HG02852 (cell line): ENCODE measurements around the gene ARL3.
"Not testable (repeated sequence)": the region's sequence is repeated elsewhere in the genome, so short reads cannot be mapped to it uniquely, and the experiment has no call there.

ENCODE experiments used
- ATAC-seq: cut with Tn5 transposase; IDR thresholded peaks from one replicate; pipeline ENCODE4 v1.9.1; 2021; ENCODE audit warnings: mild to moderate bottlenecking, moderate library complexity; ENCODE audit not compliant: unreplicated experiment

ARL3 gene

DNA sequence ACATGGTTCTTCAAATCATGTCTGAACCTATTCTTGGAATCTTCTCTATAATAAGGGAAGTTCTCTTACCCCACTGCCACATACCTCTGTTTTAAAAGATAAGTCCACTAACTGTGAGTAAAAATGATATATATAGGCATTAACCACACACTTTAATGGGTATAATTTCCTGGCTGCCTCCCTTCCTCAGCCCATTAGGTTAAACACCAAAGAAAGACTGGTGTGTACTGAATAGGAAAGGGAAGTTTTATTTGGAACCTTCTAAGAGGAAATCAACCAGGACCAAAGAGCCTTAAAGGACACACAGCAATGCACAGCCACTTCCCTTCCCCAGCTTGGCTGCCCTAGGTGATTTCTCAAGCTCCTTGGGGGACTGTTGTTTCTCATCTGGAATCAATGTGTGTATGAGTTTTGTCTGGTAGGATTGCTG, 24.5 kb upstream of the ARL3 start:
- no peak for ATAC-seq

DNA sequence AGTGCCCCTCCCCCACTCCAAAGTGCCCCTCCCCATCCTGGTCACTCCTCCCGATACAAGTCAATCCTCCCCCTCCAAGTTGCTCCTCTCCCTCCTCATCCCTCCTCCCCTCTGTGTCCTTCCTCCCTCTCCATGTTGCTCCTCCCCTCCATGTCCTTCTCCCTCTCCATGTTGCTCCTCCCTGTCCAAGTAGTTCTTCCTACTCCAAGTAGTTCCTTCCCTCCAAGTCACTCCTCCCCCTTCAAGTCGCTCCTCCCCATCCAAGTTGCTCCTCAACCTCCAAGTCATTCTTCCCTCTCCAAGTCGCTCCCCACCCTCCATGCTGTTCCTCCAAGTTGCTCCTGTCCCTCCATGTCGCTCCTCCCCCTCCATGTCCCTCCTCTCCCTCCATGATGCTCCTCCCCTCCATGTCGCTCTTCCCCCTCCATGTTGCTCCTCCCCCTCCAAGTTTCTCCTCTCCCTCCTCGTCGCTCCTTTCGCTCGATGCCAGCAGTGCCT, 20.9 kb upstream of the ARL3 start:
- ATAC-seq: no peak

- ATAC-seq: no peak
These were observed 18.5 kb upstream of the ARL3 start for GRCh38 chr10:102732661-102733060.

- ATAC-seq: no peak
These were observed 17.1 kb upstream of the ARL3 start for GRCh38 chr10:102731222-102731800.

GRCh38 chr10:102729029-102730026, 15.1 kb upstream of the ARL3 start:
- ATAC-seq: no peak

- no peak for ATAC-seq
These were observed 13.0 kb upstream of the ARL3 start for GRCh38 chr10:102727037-102727818.

- ATAC-seq: no peak
These were observed 12.1 kb upstream of the ARL3 start for GRCh38 chr10:102726274-102726673.

DNA sequence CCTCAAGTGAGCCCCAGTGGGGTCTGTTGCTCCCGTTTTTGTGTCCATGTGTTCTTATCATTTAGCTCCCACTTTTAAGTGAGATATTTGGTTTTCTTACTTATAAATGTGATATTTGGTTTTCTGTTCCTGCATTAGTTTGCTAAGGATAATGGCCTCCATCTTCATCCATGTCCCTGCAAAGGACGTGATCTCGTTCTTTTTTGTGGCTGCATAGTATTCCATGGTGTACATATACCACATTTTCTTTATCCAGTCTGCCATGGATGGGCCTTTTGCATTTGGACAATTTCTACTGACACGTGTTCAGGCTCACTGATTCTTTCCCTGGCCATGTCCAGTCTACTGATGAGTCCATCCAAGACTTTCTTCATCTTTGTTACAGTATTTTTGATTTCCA, 9.8 kb upstream of the ARL3 start:
- no peak for ATAC-seq

DNA sequence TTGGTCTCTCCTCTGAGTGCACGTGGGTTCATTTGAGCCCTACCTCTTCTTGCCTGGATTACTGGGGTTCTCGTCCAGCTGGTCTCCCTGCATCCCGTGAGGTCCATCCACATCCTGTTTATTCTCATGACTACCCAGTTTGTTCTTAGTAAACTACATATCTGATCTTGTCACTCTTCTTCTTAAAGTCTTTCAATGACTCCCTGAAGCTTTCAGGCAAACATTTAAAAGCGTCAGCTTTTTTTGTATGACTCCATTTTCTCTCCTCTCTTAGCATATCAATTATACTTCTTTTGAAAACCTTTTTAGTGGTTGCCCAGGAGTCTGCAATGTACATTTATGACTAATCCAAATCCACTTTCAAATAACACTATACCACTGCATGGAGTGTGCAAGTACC, 7.8 kb upstream of the ARL3 start:
- no peak for ATAC-seq

DNA sequence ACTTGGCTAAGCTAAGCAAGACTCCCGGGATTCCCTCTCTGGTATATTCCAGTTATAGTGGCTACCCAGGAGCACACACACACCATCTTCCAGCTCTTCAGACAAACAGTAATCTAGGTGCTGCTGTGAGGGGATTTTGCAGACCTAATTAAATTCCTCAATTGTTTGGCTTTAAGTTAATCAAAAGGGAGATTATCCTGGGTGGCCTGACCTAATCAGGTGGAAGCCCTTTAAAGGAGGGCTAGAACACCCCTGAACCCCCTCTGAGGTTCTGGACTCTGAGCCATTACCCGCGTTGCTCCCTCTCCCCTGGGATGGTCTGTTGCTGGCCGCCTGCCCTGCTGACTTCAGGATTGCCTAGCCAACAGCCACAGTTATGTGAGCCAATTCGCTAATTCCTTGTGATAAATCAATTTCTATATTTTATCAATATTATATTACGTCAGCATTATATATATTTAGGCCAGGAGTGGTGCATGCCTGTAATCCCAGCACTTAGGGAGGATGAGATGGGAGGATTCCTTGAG, 6.6 kb upstream of the ARL3 start:
- ATAC-seq: no peak

DNA sequence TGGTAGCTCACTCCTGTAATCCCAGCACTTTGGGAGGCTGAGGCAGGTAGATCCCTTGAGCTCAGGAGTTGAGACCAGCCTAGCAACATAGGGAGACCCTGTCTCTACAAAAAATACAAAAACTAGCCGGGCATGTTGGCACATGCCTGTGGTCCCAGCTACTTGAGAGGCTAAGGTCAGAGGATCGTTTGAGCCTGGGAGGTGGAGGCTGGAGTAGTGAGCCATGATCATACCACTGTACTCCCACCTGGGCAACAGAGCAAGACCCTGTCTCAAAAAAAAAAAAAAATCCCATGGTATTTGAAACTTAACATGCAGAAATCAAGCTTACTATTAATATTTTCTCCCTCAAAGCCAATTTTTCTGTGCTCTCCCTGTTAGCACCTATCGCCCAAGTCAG, 6.1 kb upstream of the ARL3 start:
- no peak for ATAC-seq

GRCh38 chr10:102718220-102718619, 4.0 kb upstream of the ARL3 start:
- no peak for ATAC-seq

DNA sequence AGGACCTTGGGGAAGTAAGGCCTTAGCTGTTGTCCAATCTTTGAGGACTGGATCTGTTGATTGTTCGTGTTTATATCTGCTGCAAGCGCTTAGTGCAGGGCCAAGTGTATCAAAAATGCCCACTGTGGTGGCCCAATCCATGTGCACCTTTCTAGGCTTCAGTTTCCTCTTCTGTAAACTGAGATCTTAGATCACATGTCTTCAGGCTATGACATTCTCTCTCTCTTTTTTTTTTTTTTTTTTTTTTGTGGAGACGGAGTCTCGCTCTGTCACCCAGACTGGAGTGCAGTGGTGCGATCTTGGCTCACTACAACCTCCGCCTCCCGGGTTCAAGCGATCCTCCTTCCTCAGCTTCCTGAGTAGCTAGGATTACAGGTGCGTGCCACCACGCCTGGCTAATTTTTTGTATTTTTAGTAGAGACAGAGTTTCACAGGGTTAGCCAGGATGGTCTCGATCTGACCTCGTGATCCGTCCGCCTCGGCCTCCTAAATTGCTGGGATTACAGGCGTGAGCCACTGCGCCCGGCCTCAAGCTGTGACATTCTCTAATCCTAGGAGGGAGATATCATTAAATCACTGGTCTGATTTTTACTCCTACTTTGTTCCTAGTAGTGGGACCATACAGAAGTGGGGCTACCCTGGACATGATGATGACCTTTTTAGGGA, 2.8 kb upstream of the ARL3 start:
- not testable (repeated sequence) for ATAC-seq

GRCh38 chr10:102715880-102716279, 1.7 kb upstream of the ARL3 start:
- ATAC-seq: no peak

GRCh38 chr10:102714621-102715455, 641 bp upstream of the ARL3 start, which contains the start of gene SFXN2:
Gene SFXN2 (plus strand): TSS chr10:102714636. CDS start chr10:102726637, 12,001 bp downstream.
- ATAC-seq: peak; percentile 18

GRCh38 chr10:102713539-102713813, 721 bp downstream of the ARL3 start:
- peak; percentile 37 for ATAC-seq

- ATAC-seq: no peak
These were observed 1.2 kb downstream of the ARL3 start for GRCh38 chr10:102712843-102713538.

DNA sequence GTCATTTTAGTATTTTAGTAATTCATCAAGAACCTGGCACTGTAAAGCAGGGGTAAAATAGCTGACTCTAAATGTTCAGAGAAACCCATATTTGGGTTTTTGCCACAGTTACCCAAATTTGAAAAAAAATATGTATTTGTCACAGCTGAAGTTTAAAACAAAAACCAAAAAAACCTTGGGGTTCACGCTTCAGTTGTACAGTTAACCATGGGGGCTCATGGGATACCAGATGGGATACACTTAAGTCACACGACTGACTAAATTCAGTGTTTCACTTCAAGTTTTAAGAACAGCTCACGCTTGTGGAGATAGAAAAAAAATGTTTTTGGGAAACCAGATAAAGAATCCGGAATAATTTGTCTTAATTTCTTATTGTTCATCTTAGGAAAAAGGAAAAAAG, 2.1 kb downstream of the ARL3 start:
- no peak for ATAC-seq

DNA sequence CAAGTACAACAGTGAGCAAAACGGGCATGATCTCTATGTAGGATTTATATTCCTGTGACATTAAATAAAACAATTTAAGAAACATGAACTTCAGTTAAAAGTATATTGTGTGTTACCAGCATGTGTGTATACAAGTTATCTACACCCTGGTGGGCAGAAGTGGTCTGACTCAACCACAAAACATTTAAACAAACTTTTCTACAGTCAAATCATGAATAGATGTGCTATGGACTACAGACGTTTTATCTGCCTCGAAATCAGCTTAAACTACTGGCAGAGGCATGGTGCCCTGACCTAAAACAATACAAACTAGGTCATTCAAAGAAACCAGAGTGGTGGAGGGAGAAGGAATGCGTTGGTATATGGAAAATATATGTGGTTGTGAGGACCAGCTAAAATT, 3.6 kb downstream of the ARL3 start:
- ATAC-seq: no peak
